ENCODE data around the gene GALNT10.
A peak's percentile ranks its signal among the peaks of the same experiment; 100 is the strongest.

Gene GALNT10

DNA sequence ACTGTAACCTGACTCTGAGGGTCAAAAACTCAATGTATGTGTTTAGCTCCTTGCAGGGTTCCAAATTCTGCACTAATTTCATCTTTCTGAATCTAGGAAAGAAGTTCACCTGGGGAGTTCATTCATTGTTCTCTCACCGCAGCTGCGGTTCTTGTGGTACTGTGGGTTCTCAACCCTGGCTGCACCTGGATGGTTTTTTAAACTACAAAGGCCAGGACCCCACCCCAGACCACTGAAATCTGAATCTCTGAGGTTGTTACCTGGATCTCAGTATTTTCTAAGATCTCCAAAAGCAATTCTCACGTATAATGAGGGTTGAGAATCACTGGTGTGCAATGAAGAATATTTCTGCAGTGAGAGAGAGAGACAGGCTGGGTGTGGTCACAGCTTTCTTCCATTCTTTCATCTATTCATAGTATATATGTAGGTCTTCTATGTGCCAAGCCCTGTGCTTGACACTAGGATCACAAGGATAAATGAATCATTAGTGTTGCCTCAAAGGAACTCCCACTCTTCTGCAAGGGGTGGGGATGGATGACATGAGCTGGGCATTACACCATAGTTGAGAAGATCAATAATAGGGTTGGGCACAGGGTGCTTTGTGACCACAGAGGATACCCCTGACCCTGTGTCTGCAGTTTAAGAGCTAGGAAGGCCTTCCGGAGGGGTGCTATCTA is 109.8 kb downstream of the GALNT10 start:
- no peak for DNase-seq

GRCh38 chr5:154301726-154302125 is 111.2 kb downstream of the GALNT10 start:
- DNase-seq: no peak

DNA sequence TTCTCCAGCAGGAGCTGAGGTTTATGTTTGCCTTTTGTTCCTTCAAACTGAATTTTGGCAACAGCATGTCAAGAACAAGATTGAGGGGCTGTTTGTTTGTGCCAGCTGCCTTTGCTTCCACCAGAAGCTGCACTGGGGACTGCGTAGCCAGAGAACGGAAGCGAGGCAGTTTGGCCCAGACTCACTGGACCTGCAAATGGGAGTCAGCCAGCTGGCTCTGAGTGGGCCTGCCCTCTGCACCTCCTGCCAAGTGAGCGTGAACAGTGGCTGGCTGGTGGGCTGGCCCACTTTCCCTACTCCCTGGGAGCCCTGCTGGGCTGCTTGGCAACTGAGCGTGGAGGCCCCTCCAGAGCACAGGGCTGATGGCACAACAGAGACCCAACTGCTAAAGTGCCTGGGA is 111.6 kb downstream of the GALNT10 start:
- peak; percentile 89 for DNase-seq

DNA sequence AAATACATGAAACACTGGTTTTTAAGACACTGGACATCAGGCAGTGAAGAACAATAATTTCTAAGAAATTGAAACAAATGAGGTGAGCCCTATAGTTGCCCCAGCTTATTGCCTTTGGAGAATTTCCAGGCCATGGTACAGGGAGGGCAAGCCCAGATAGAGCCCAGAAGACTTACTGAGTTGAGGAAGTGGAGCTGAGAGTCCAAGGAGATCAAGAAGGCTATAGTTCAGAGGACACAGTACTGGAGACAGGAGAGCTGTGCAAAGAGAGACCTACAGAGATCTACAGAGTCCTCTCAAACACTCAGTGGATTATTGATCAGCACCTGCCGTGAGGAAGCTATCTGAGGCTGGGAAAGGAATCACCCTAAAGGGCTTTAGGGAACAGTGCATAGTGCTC is 112.6 kb downstream of the GALNT10 start:
- DNase-seq: no peak

- no peak for DNase-seq
These were observed 118.2 kb downstream of the GALNT10 start for GRCh38 chr5:154308443-154309370.

DNA sequence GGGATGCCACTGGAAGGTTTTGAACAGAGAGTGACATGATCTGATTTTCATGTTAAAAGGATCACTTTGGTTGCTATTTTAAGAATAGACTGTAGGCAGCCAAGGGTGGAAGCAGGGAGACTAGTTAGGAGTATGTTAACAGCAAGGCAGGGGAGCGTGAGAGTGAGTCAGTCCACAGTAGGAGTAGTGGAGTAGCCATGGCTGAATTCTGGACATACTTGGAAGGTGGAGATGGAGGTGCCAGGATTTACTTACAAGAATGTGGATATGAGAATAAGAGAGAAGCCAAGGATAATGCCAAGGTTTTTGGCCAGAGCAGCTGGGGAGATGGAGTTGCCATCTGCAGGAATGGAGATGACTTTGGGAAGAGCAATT is 118.8 kb downstream of the GALNT10 start:
- DNase-seq: no peak

DNA sequence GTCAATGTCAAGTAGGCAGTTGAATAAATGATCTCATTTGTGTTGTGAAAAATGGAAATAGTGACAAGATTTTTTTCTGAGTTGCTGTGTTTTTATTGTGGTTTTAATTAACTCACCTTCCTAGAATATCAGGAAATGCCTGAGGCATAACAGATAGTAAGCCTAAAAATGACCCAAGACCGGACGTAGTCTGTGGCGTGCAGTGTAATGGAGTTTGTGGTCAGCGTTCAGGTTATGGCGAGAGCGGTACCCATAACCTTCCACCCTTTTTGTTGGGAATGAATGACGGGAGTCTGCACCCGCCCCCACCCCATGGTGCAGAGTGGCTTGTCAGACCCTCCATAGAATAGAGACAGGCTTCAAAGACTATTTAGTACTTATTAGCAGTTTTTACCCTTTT is 119.3 kb downstream of the GALNT10 start:
- DNase-seq: no peak

DNA sequence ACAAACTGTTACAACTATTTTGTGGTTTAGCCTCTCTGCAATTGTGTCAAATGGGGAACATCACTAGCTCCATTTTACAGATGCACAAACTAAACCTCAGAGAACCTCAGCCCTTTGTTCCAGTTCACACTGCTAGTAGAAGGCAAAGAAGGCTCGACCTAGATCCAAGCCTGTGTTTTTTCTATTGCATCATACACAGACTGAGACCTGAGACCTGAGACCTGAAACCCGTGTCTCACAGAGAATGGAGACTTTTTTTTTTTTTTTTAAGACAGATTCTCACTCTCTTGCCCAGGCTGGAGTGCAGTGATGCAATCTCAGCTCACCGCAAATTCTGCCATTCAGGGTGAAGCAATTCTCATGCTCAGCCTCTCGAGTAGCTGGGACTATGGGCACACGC is 120.8 kb downstream of the GALNT10 start:
- no peak for DNase-seq

- DNase-seq: no peak
These were observed 121.5 kb downstream of the GALNT10 start for GRCh38 chr5:154312000-154312399.

DNA sequence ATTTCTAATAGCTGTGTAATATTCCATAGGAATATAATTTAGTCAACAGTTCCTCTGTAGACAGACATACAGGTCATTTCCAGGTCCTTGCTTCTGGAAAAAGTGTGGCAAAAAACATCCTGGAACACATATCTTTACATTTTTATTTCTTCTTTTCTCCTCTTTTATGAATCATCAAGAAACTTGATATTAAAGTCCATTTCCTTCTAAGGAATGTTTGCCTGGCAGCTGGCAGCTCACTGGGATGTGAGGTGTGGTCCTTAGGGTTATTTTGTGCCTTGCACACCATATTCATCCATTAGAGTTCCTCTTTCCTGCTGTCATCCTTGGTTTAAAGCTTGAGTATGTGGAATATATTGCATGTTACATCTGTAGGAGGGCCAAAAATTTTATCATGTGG is 122.0 kb downstream of the GALNT10 start:
- no peak for DNase-seq

DNA sequence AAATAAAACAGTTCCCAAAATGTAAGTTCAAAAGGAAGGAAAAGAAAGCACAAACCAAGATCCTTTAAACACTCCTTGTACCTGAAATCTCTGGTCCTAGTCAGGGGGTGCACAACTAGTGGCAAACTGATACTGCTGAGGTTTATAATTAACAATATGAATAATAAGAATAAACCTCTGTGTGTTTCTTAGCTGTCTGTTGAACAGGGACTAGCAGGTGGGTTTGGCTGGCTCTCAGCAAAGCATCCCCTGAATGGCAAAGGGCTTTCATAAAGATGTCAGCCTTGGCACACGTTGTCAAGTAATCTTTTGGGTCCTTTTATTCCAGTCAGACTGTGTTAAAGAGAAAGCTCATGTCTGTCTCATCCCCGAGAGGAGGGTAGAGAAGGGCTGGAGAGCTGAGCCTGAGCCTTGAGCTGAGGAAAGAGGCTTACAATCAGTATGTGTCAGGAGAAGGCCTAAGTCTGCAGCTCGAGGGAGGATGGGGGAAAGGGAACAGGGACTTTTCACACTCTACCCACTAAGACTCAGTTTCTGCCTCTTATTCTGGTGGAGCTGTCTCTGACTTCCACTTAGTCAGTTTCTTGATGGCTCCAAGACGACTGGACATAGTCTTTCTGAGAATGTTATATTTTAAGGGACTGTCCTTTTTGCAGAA is 123.0 kb downstream of the GALNT10 start:
- DNase-seq: no peak

GRCh38 chr5:154315196-154315595 is 124.7 kb downstream of the GALNT10 start:
- no peak for DNase-seq

GRCh38 chr5:154315756-154316155 is 125.2 kb downstream of the GALNT10 start:
- DNase-seq: no peak

- no peak for DNase-seq
These were observed 125.8 kb downstream of the GALNT10 start for GRCh38 chr5:154316223-154316935.

- no peak for DNase-seq
These were observed 127.4 kb downstream of the GALNT10 start for GRCh38 chr5:154317916-154318315.

DNA sequence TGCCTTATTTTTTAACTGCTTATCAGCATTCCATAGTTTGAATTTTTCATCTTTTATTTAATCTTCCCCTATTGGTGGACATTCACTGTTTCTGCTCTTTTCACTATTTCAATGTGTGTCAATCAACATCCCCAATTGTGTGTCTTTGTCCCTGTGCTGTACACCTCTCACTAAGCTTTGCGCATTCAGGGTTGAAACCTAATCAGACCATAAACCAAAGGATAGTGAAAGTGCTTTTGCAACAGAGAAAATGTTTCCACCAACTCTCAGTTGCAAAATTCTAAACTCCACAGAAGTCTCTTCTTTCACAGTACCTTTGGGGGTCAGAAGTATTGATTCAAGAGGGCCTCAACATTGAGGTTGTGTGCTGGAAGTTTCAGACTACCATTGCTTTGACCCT is 128.2 kb downstream of the GALNT10 start:
- no peak for DNase-seq

GRCh38 chr5:154319736-154320135 is 129.2 kb downstream of the GALNT10 start:
- DNase-seq: no peak

DNA sequence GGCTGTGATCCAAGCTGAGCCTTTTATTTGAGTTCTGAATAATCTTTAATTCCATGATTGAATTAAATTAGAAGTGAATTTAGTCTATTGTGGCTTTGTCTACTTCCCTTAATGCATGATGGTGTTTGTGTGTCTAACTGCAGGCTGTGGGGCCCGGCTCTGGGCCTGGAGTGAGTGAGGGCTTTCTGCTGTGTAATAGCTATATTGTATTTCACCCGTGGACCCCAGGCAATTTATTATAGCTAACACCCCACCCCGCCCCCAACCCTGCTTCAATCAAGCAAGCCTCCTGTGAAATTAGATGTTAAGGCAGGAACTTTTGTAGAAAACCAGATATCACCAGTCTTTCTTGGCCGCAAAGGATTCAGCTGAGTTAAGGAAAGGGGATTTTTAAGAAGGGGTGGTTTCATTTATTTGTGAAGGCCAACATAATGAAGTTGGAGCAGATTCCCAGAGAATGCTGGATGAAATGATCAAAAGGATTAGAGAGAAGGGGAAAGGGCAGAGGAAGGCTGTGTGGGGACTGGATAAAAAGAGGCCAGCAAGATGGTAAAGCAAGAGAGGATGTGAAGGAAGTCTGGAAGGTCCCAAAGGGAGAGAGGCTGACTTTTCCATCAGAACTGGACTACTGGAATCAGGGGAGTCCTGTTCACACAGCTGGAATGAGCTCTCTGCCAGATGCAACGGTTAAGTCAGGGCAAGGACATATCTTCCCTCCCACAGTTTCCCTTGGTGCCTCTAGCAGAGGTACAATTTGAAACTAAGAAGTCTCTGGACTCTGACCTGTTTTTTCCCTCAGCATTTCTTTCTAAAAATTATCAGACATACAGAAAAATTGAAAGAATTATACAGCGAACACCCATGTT is 129.9 kb downstream of the GALNT10 start:
- no peak for DNase-seq

GRCh38 chr5:154321546-154321945 is 131.0 kb downstream of the GALNT10 start:
- no peak for DNase-seq

DNA sequence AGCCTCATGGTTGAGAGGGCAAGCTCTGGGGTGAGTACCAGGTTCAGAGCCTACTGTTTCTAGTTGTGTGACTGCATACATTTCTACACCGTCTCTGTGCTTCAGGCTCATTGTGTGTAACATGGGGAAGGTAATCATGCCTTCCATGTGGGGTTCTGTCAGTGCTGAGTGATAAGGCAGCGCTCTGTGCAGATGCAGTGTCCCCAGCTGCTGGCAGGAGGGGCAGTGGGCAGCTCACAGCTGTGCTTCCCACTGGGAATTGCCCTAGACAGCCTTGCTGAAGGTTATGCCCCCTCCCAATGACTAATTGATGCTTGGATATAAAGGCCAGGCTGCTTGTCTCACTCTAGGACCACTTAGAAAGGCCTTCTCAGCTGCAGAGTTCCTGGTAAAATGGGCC is 133.5 kb downstream of the GALNT10 start:
- no peak for DNase-seq

- DNase-seq: no peak
These were observed 135.0 kb downstream of the GALNT10 start for GRCh38 chr5:154325566-154325965.

- no peak for DNase-seq
These were observed 138.5 kb downstream of the GALNT10 start for GRCh38 chr5:154329062-154329461.

All from NCI-H1092 treated with DMSO at 0.1 percent for 48 hours (cell line).